Ovary (tissue), 3 donors: Measurements from ENCODE around the gene SH3GL2.

Source experiments
- CTCF ChIP-seq, 3 donors: fragments of 450-650 bp in 2 of 3; fragments of 200-600 bp in 1 of 3; IDR thresholded peaks; one replicate each; pipeline versions ENCODE4 v1.5.1 to v1.8.0; 2016 to 2022; ENCODE audit warnings: antibody characterized with exemption in 3 of 3, mild to moderate bottlenecking in 1 of 3
- EP300 ChIP-seq: sonication (generic); formaldehyde crosslinking; IDR thresholded peaks from one replicate; pipeline ENCODE4 v1.6.1; 2017; ENCODE audit warnings: antibody characterized with exemption
- POLR2A ChIP-seq: fragments of 450-650 bp; IDR thresholded peaks from one replicate; pipeline ENCODE4 v1.6.1; 2017; ENCODE audit warnings: antibody characterized with exemption, mild to moderate bottlenecking, moderate library complexity
- donor health status: DM: no; HTN: no; CAD: no.

DNA sequence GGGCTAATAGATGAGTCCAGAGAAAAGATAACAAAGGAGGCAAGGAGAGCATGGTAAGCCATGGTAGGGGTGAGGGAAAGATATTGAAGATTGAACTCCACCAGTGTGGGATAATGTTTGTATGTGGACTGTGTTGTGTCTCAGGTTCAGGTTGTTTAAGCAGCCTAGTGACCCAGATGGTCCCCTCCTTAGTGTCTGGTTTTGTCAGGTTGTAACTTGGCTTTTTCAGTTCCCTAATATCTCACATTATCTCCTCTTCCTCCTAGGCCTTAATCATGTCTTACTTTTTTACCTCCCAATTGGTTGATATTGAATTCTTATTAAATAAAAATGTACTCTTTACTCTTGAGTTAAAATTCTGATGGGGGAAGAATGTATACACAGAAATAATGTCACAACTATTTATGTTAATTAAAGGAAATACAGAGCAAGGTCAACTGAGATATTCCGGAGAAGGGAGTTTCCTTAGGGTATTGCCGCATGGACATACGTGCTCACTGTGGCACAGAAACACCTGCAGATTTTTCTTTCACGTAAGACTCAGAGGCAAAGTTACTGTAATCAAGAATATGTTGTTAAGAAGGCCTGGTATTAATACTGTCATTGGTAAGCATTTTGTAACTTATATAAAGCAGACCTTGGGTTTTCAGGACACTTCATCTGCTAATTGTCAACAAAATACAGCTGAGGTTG lies 23.4 kb upstream of the SH3GL2 start:
- no peak for TF ChIP-seq CTCF (IDR thresholded peaks at IDR 0.05)
- no peak for TF ChIP-seq POLR2A
- no peak for TF ChIP-seq EP300
